Fibroblast of lung (primary cell): ENCODE results near the gene WHRN. TPM values are rescaled to one million over a fixed set of nuclear protein-coding genes. Genes with fewer than 3 reads are reported as not detected.

Experiments used
- DNase-seq, 2 donors: peaks; one replicate each; pipeline versions ENCODE4 v3.0.0 to v3.0.0-alpha.2; 2010; ENCODE audit warnings: low read depth in 2 of 2
- H2AFZ ChIP-seq: 2 replicates; pipeline ENCODE4 v1.5.1; 2012; ENCODE audit warnings: low read length, control low read depth, inconsistent platforms
- H3K27ac ChIP-seq: 2 replicates; pipeline ENCODE4 v1.5.1; 2011; ENCODE audit warnings: low read length, control low read depth; ENCODE audit not compliant: insufficient read depth
- H3K27me3 ChIP-seq: 2 replicates; pipeline ENCODE4 v1.5.1; 2011; ENCODE audit warnings: mild to moderate bottlenecking, low read length; ENCODE audit not compliant: control insufficient read depth, insufficient read depth
- H3K36me3 ChIP-seq: 2 replicates; pipeline ENCODE4 v1.5.1; 2011; ENCODE audit warnings: low read length; ENCODE audit not compliant: control insufficient read depth, insufficient read depth
- H3K4me1 ChIP-seq: 2 replicates; pipeline ENCODE4 v1.5.1; 2011; ENCODE audit warnings: low read length; ENCODE audit not compliant: control insufficient read depth, insufficient read depth; ENCODE audit errors: extremely low read depth
- H3K4me2 ChIP-seq: 2 replicates; pipeline ENCODE4 v1.5.1; 2011; ENCODE audit warnings: low read length, control low read depth; ENCODE audit not compliant: insufficient read depth; ENCODE audit errors: extremely low read depth
- H3K4me3 ChIP-seq, 4 experiments: fragments of 200-600 bp in 1 of 4; sonication (generic) in 1 of 4; replicated peaks in 1 of 4; 2 replicates each; pipeline ENCODE4 v1.5.1; 2011 to 2016; ENCODE audit warnings: low read length in 4 of 4, low read depth in 3 of 4, mild to moderate bottlenecking in 3 of 4, control low read depth in 2 of 4, inconsistent platforms in 1 of 4, mixed read lengths in 1 of 4; ENCODE audit not compliant: insufficient read depth in 1 of 4; ENCODE audit errors: control extremely low read depth in 1 of 4
- H3K79me2 ChIP-seq: 2 replicates; pipeline ENCODE4 v1.5.1; 2012; ENCODE audit warnings: mild to moderate bottlenecking, low read length, inconsistent platforms; ENCODE audit not compliant: control insufficient read depth, insufficient read depth
- H3K9ac ChIP-seq: 2 replicates; pipeline ENCODE4 v1.5.1; 2011; ENCODE audit warnings: mild to moderate bottlenecking, low read length, control low read depth; ENCODE audit not compliant: insufficient read depth
- H3K9me3 ChIP-seq: 2 replicates; pipeline ENCODE4 v1.5.1; 2012; ENCODE audit warnings: low read depth, low read length; ENCODE audit not compliant: control insufficient read depth, insufficient read depth
- H4K20me1 ChIP-seq: 2 replicates; pipeline ENCODE4 v1.5.1; 2011; ENCODE audit warnings: low read length; ENCODE audit not compliant: control insufficient read depth, insufficient read depth; ENCODE audit errors: extremely low read depth
- EZH2 ChIP-seq: IDR thresholded peaks from 2 replicates; pipeline ENCODE4 v1.5.1; 2012; ENCODE audit warnings: low read length, control low read depth, mild to moderate bottlenecking; ENCODE audit errors: missing control alignments
- polyA plus RNA-seq, 2 donors: library from polyadenylated mRNA; depleted of rRNA in 1 of 2; stranded (reverse) in 1 of 2; unstranded in 1 of 2; fragments of >200 nt; gene quantifications; 2 replicates each; pipeline ENCODE4 v1.2.1, GENCODE V29; 2011 to 2012; ENCODE audit warnings: missing spikeins in 1 of 2
- total RNA-seq: library from RNA; depleted of rRNA; stranded (reverse); fragments of >200 nt; gene quantifications from 2 replicates; pipeline ENCODE4 v1.2.1, GENCODE V29; 2014
- TF ChIP-seq, protein P1 (sequence below), 2 donors: IDR thresholded peaks in 1 of 2; conservative IDR thresholded peaks in 1 of 2; 1 replicate in 1 of 2; 2 replicates in 1 of 2; pipeline ENCODE4 v1.5.1; 2011 to 2012; ENCODE audit warnings: low read length in 2 of 2, control low read depth in 1 of 2, inconsistent platforms in 1 of 2, low read depth in 1 of 2, mild to moderate bottlenecking in 1 of 2

Gene WHRN
- total and polyA plus RNA-seq, 2 donors (not counting 1 experiment from before 2014, with no cell fraction given), result 0.16 to 1.8 TPM

DNA sequence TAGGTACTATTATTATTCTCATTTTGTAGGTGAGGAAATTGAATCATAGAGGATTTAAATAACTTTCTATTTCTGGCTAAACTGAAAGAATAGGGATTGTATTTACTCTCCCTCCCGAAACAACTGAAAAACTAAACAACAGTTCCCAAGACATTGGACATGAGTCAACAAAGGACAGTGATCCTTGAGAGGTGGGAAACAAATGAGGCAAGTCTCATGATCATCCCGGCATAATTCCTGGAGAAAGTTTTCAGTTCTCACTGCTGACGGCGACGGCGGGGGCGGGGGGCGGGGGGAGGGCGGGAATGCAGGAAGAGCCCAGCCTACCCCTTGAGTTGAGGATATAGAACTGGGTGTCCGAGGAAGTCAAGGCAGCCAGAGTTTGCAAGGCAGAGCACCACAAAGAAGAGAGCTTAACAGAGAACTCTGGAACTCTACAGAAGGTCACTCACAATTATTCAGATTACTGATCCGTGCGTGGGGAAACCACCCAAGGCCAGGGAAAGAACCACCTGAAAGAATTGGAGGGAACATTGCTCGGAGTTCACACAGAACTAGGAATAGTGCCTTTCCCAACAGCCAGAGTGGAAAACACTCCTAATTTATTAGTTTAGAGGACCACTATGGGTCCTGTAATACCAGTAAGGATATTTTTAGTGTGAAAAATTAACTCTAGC, 27.4 kb upstream of the WHRN start:
- Histone ChIP-seq H3K4me3 (peak overlapping the region in 1 of 4 experiments; percentile 40), H3K4me1 (no peaks in the 10 kb centered on the region), H3K79me2 (no peaks in the 10 kb centered on the region), H3K9ac (no peak overlapping the region), H3K4me2 (no peak overlapping the region), H2AFZ (no peak overlapping the region), H4K20me1 (no peaks in the 10 kb centered on the region), H3K9me3 (no peaks in the 10 kb centered on the region), H3K27ac (no peak overlapping the region), H3K27me3 (peaks cover 9% of the 10 kb centered on the region), H3K36me3 (no peaks in the 10 kb centered on the region)
- no peak for TF ChIP-seq EZH2
- TF ChIP-seq, protein P1, sequence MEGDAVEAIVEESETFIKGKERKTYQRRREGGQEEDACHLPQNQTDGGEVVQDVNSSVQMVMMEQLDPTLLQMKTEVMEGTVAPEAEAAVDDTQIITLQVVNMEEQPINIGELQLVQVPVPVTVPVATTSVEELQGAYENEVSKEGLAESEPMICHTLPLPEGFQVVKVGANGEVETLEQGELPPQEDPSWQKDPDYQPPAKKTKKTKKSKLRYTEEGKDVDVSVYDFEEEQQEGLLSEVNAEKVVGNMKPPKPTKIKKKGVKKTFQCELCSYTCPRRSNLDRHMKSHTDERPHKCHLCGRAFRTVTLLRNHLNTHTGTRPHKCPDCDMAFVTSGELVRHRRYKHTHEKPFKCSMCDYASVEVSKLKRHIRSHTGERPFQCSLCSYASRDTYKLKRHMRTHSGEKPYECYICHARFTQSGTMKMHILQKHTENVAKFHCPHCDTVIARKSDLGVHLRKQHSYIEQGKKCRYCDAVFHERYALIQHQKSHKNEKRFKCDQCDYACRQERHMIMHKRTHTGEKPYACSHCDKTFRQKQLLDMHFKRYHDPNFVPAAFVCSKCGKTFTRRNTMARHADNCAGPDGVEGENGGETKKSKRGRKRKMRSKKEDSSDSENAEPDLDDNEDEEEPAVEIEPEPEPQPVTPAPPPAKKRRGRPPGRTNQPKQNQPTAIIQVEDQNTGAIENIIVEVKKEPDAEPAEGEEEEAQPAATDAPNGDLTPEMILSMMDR (conservative IDR thresholded peaks at IDR 0.05 in 1 of 2, IDR thresholded peaks at IDR 0.05 in 1 of 2; ENCODE audit: low read depth in 1 of 2, low read length in 2 of 2), result no peak
- DNase-seq, result peak in 1 of 2 donors; percentile 27

DNA sequence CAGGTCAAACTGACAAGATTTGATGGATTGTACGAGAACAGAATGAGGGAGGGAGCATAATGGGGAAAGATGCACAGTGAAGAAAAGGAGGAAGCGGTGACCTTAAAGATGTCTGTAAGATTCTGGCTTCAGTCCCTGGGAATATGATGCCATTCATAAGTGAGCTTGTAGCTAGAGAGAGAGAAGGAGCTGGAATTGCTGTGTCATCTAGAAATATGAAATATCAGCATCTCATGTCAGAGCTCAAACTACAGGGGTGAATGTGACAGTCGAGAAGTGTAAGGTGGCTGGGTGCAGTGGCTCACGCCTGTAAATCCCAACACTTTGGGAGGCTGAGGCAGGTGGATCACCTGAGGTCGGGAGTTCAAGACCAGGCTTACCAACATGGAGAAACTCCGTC, 24.0 kb upstream of the WHRN start:
- H3K4me1 ChIP-seq, result no peaks in the 10 kb centered on the region
- no peaks in the 10 kb centered on the region for H4K20me1 ChIP-seq
- H3K4me3 ChIP-seq, result no peak overlapping the region
- H3K9ac ChIP-seq, result no peak overlapping the region
- no peaks in the 10 kb centered on the region for H3K79me2 ChIP-seq
- H3K4me2 ChIP-seq, result no peak overlapping the region
- no peak overlapping the region for H2AFZ ChIP-seq
- H3K27me3 ChIP-seq, result peaks cover 7% of the 10 kb centered on the region
- H3K36me3 ChIP-seq, result no peaks in the 10 kb centered on the region
- DNase-seq, result no peak
- no peaks in the 10 kb centered on the region for H3K9me3 ChIP-seq
- no peak overlapping the region for H3K27ac ChIP-seq
- TF ChIP-seq, protein P1 (conservative IDR thresholded peaks at IDR 0.05 in 1 of 2, IDR thresholded peaks at IDR 0.05 in 1 of 2; ENCODE audit: low read depth in 1 of 2, low read length in 2 of 2), result no peak
- no peak for TF ChIP-seq EZH2

DNA sequence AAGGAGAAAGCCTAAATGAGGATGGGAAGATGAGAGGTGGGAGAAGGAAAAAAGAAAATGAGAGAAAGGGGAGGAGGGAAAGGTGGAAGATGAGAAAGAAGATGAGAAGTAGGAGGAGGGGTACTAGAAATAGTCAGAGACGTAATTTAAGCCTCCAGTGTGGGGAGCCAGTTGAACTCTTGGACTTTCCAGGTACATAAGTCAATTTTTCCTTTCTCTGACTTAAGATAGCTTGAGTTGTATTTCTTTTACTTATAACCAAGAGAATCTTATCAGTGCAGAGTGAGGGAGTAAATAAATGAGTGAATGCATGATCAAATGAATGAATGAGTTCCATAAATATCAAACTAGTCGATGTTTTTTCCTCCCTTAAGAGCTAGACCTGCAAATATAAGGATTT, 21.5 kb upstream of the WHRN start:
- Histone ChIP-seq H4K20me1 (no peaks in the 10 kb centered on the region), H3K79me2 (no peaks in the 10 kb centered on the region), H3K4me2 (no peak overlapping the region), H3K9me3 (no peaks in the 10 kb centered on the region), H3K9ac (no peak overlapping the region), H3K27me3 (peaks cover 20% of the 10 kb centered on the region), H3K27ac (no peak overlapping the region), H3K4me1 (no peaks in the 10 kb centered on the region), H2AFZ (no peak overlapping the region), H3K36me3 (no peaks in the 10 kb centered on the region), H3K4me3 (no peak overlapping the region)
- TF ChIP-seq, protein P1 (conservative IDR thresholded peaks at IDR 0.05 in 1 of 2, IDR thresholded peaks at IDR 0.05 in 1 of 2; ENCODE audit: low read depth in 1 of 2, low read length in 2 of 2), result no peak
- no peak for TF ChIP-seq EZH2
- DNase-seq, result no peak
